ENCODE data around the gene SPANXN4. TPM values are rescaled to one million over a fixed set of nuclear protein-coding genes. Genes with fewer than 3 reads are reported as not detected.

The SPANXN4 gene
- total RNA-seq, 1 experiment from 2014 or later: not detected

DNA sequence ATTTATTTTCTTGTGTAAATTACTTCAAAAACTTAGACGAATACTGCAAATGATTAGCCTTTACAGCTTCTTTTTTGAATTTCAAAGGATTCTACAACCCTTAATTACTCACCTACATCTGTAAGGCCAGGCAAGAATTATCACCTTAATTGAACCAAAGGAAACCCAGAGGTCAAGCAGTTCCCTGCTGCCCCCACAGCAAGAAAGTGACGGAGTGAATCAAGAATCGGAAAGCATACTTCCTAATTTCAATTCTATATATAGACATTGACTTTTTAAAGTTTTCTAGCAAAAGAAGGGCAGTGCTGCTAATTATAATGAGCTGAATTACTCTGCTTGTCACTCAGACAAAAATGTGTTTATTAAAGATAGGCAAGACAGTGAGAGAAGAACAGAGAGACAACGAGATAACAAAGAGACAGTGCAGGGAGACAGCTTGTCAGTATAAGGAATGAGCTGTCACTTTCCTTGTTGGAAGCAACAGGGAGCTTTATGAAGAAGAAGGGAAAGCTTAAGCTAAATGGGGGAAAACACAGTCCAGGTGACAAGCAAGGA is 47.5 kb upstream of the SPANXN4 start:
- BruUV-seq (replicated peaks): no TSS peak
- in situ Hi-C loops (cut with HindIII; ENCODE audit: low pct_unique_long_range_greater_than_20kb, low sequenced_read_pairs): no loop called here
- ChIA-PET POLR2A (interaction anchor here (0.6 kb wide), 1 partner anchor 986 kb away, joined by 3 read pairs; no protein-coding TSS in a partner anchor), CTCF (no interaction called here)
- no peaks in the 10 kb centered on the region for H3K36me3 ChIP-seq (ENCODE audit: control insufficient read depth, insufficient read depth, low read length)
- no peak overlapping the region for H3K4me3 ChIP-seq (ENCODE audit: low read depth in 2 of 2, low read length in 2 of 2)
- TF ChIP-seq POLR2AphosphoS5 (IDR thresholded peaks at IDR 0.05; ENCODE audit: low read depth, low read length) (no peak), SIN3A (IDR thresholded peaks at IDR 0.05; ENCODE audit: borderline replicate concordance, insufficient read depth, low read depth, low read length) (no peak), TCF7L2 (IDR thresholded peaks at IDR 0.05; ENCODE audit: low read depth, low read length) (no peak)
- TF ChIP-seq, protein P1, sequence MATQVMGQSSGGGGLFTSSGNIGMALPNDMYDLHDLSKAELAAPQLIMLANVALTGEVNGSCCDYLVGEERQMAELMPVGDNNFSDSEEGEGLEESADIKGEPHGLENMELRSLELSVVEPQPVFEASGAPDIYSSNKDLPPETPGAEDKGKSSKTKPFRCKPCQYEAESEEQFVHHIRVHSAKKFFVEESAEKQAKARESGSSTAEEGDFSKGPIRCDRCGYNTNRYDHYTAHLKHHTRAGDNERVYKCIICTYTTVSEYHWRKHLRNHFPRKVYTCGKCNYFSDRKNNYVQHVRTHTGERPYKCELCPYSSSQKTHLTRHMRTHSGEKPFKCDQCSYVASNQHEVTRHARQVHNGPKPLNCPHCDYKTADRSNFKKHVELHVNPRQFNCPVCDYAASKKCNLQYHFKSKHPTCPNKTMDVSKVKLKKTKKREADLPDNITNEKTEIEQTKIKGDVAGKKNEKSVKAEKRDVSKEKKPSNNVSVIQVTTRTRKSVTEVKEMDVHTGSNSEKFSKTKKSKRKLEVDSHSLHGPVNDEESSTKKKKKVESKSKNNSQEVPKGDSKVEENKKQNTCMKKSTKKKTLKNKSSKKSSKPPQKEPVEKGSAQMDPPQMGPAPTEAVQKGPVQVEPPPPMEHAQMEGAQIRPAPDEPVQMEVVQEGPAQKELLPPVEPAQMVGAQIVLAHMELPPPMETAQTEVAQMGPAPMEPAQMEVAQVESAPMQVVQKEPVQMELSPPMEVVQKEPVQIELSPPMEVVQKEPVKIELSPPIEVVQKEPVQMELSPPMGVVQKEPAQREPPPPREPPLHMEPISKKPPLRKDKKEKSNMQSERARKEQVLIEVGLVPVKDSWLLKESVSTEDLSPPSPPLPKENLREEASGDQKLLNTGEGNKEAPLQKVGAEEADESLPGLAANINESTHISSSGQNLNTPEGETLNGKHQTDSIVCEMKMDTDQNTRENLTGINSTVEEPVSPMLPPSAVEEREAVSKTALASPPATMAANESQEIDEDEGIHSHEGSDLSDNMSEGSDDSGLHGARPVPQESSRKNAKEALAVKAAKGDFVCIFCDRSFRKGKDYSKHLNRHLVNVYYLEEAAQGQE (IDR thresholded peaks at IDR 0.05; ENCODE audit: insufficient read depth in 1 of 2, low read depth in 2 of 2, low read length in 1 of 2): no peak
- TF ChIP-seq, protein P2, sequence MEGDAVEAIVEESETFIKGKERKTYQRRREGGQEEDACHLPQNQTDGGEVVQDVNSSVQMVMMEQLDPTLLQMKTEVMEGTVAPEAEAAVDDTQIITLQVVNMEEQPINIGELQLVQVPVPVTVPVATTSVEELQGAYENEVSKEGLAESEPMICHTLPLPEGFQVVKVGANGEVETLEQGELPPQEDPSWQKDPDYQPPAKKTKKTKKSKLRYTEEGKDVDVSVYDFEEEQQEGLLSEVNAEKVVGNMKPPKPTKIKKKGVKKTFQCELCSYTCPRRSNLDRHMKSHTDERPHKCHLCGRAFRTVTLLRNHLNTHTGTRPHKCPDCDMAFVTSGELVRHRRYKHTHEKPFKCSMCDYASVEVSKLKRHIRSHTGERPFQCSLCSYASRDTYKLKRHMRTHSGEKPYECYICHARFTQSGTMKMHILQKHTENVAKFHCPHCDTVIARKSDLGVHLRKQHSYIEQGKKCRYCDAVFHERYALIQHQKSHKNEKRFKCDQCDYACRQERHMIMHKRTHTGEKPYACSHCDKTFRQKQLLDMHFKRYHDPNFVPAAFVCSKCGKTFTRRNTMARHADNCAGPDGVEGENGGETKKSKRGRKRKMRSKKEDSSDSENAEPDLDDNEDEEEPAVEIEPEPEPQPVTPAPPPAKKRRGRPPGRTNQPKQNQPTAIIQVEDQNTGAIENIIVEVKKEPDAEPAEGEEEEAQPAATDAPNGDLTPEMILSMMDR (IDR thresholded peaks at IDR 0.05): no peak
- no peaks in the 10 kb centered on the region for H3K4me1 ChIP-seq (ENCODE audit: control insufficient read depth, insufficient read depth, low read length)
- no peaks in the 10 kb centered on the region for H3K27me3 ChIP-seq (ENCODE audit: control insufficient read depth, insufficient read depth, low read length)
- H3K9me3 ChIP-seq (ENCODE audit: control insufficient read depth, insufficient read depth, low read depth, low read length): no peaks in the 10 kb centered on the region
- H3K27ac ChIP-seq (ENCODE audit: low read length): no peak overlapping the region
- no peak for ATAC-seq
- intact Hi-C loops (cut with micrococcal nuclease; ENCODE audit: unreplicated experiment): no loop called here
- no peak for DNase-seq (ENCODE audit: low read depth, low spot score)

DNA sequence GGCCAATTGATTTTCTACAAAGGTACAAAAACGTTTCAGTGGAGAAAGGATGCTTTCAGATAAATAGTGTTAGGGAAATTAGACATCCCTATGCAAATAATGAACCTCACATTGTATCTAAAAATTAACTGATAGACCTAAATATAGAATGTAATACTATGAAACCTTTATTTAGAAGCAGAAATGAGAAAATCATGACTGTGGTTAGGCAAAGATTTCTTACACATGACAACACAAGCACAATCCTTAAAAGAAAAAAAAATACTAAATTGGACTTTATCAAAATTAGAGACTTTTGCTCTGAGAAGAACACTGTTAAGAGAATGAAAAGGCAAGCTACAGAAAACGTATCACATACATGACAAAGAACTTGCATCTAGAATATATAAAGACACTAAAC is 43.0 kb upstream of the SPANXN4 start:
- POLR2A ChIA-PET: no interaction called here
- no peak for ATAC-seq
- no TSS peak for BruUV-seq (replicated peaks)

More for the DNA sequence above, 43.0 kb upstream of the SPANXN4 start:
- intact Hi-C loops (cut with micrococcal nuclease; ENCODE audit: unreplicated experiment) (no loop called here), in situ Hi-C loops (cut with HindIII; ENCODE audit: low pct_unique_long_range_greater_than_20kb, low sequenced_read_pairs) (no loop called here)
- Histone ChIP-seq H3K27me3 (ENCODE audit: control insufficient read depth, insufficient read depth, low read length) (no peaks in the 10 kb centered on the region), H3K4me1 (ENCODE audit: control insufficient read depth, insufficient read depth, low read length) (no peaks in the 10 kb centered on the region), H3K4me3 (ENCODE audit: low read depth in 2 of 2, low read length in 2 of 2) (no peak overlapping the region), H3K36me3 (ENCODE audit: control insufficient read depth, insufficient read depth, low read length) (no peaks in the 10 kb centered on the region), H3K27ac (ENCODE audit: low read length) (no peak overlapping the region), H3K9me3 (ENCODE audit: control insufficient read depth, insufficient read depth, low read depth, low read length) (no peaks in the 10 kb centered on the region)
- CTCF ChIA-PET: no interaction called here
- DNase-seq (ENCODE audit: low read depth, low spot score): no peak
- TF ChIP-seq, protein P1 (IDR thresholded peaks at IDR 0.05; ENCODE audit: insufficient read depth in 1 of 2, low read depth in 2 of 2, low read length in 1 of 2): no peak
- TF ChIP-seq, protein P2 (IDR thresholded peaks at IDR 0.05): no peak
- no peak for TF ChIP-seq TCF7L2 (IDR thresholded peaks at IDR 0.05; ENCODE audit: low read depth, low read length)
- no peak for TF ChIP-seq SIN3A (IDR thresholded peaks at IDR 0.05; ENCODE audit: borderline replicate concordance, insufficient read depth, low read depth, low read length)
- TF ChIP-seq POLR2AphosphoS5 (IDR thresholded peaks at IDR 0.05; ENCODE audit: low read depth, low read length): no peak
